ENCODE results near the gene TMEM232. TPM values are rescaled to one million over a fixed set of nuclear protein-coding genes. Genes with fewer than 3 reads are reported as not detected.

TMEM232 gene
- total RNA-seq, 1 experiment from 2014 or later: 1.3 TPM

- ATAC-seq (no peak), DNase-seq (ENCODE audit: low spot score) (no peak)
- Mint-ChIP-seq H3K4me1 (peaks cover 25% of the 10 kb centered on the region), H3K36me3 (no peaks in the 10 kb centered on the region; the same call in 1 of the 2 replicates), H3K27ac (no peak overlapping the region), H3K9me3 (peaks cover 8% of the 10 kb centered on the region), H3K4me3 (no peak overlapping the region), H3K27me3 (ENCODE audit: low read depth) (no peaks in the 10 kb centered on the region)
- CTCF ChIA-PET: no interaction called here
- no peak for TF ChIP-seq ZNF281 (CRISPR knock-in tag; IDR thresholded peaks at IDR 0.05)
- TF ChIP-seq E2F4 (CRISPR knock-in tag; IDR thresholded peaks at IDR 0.05; ENCODE audit: borderline replicate concordance, low read depth): no peak
- no peak for TF ChIP-seq ZNF138 (CRISPR knock-in tag; conservative IDR thresholded peaks at IDR 0.05)
- no peak for TF ChIP-seq JUN (CRISPR knock-in tag; IDR thresholded peaks at IDR 0.05)
- no peak for TF ChIP-seq RORB (CRISPR knock-in tag; IDR thresholded peaks at IDR 0.05)
- TF ChIP-seq SMAD3 (CRISPR knock-in tag; IDR thresholded peaks at IDR 0.05; ENCODE audit: borderline replicate concordance): no peak
- no peak for TF ChIP-seq PRRX2 (CRISPR knock-in tag; IDR thresholded peaks at IDR 0.05)
- TF ChIP-seq FOXP1 (CRISPR knock-in tag; IDR thresholded peaks at IDR 0.05; ENCODE audit: borderline replicate concordance): no peak
- TF ChIP-seq ZNF121 (CRISPR knock-in tag; IDR thresholded peaks at IDR 0.05): no peak
- no peak for TF ChIP-seq MLX (CRISPR knock-in tag; IDR thresholded peaks at IDR 0.05)
- TF ChIP-seq CDX4 (CRISPR knock-in tag; IDR thresholded peaks at IDR 0.05; ENCODE audit: borderline replicate concordance): no peak
- TF ChIP-seq ZNF317 (CRISPR knock-in tag; IDR thresholded peaks at IDR 0.05; ENCODE audit: borderline replicate concordance, low read depth): no peak
- no peak for TF ChIP-seq EMX1 (CRISPR knock-in tag; IDR thresholded peaks at IDR 0.05)
- no peak for TF ChIP-seq ZNF232 (CRISPR knock-in tag; IDR thresholded peaks at IDR 0.05)
- no peak for TF ChIP-seq AR (CRISPR knock-in tag; IDR thresholded peaks at IDR 0.05)
- POLR2A ChIA-PET: no interaction called here
Measured at GRCh38 chr5:110512266-110512665, 214.2 kb downstream of the TMEM232 start.

GRCh38 chr5:110510146-110510545 lies 216.3 kb downstream of the TMEM232 start:
- CTCF ChIA-PET: no interaction called here
- POLR2A ChIA-PET: no interaction called here
- no peak overlapping the region for H3K4me3 Mint-ChIP-seq
- TF ChIP-seq E2F5 (CRISPR knock-in tag; IDR thresholded peaks at IDR 0.05) (no peak), ZNF396 (CRISPR knock-in tag; IDR thresholded peaks at IDR 0.05; ENCODE audit: borderline replicate concordance) (no peak), PRRX2 (CRISPR knock-in tag; IDR thresholded peaks at IDR 0.05) (no peak), FOXJ3 (CRISPR knock-in tag; IDR thresholded peaks at IDR 0.05; ENCODE audit: borderline replicate concordance) (no peak), AFF4 (CRISPR knock-in tag; IDR thresholded peaks at IDR 0.05; ENCODE audit: borderline replicate concordance) (no peak), SP1 (CRISPR knock-in tag; conservative IDR thresholded peaks at IDR 0.05) (no peak), E2F1 (CRISPR knock-in tag; IDR thresholded peaks at IDR 0.05) (no peak)

More at GRCh38 chr5:110510146-110510545, 216.3 kb downstream of the TMEM232 start:
- peak; percentile 53 for ATAC-seq
- Mint-ChIP-seq H3K27ac (peak overlapping the region; percentile 91), H3K4me1 (peaks cover 14% of the 10 kb centered on the region), H3K27me3 (ENCODE audit: low read depth) (no peaks in the 10 kb centered on the region), H3K36me3 (no peaks in the 10 kb centered on the region; the same call in 1 of the 2 replicates), H3K9me3 (peaks cover 8% of the 10 kb centered on the region)
- DNase-seq (ENCODE audit: low spot score): no peak

Measured in WTC11 (cell line).